Astrocyte of the cerebellum (primary cell): ENCODE data around the gene RPLP1.

Experiments
- DNase-seq: peaks from one replicate; pipeline ENCODE4 v3.0.0-alpha.2; 2011; ENCODE audit warnings: low read depth
- H3K4me3 ChIP-seq: 2 replicates; pipeline ENCODE4 v1.5.1; 2011; ENCODE audit warnings: mild to moderate bottlenecking, low read depth, low read length, moderate library complexity
- in situ Hi-C: cut with HindIII; loops from 2 replicates; pipeline ENCODE4 v1.10.0; 2017; ENCODE audit warnings: low sequenced_read_pairs
- TF ChIP-seq, protein P1 (sequence below): IDR thresholded peaks from 2 replicates; pipeline ENCODE4 v1.5.1; 2012; ENCODE audit warnings: low read length, low read depth, moderate library complexity, mild to moderate bottlenecking; ENCODE audit errors: missing control alignments

Gene RPLP1

DNA sequence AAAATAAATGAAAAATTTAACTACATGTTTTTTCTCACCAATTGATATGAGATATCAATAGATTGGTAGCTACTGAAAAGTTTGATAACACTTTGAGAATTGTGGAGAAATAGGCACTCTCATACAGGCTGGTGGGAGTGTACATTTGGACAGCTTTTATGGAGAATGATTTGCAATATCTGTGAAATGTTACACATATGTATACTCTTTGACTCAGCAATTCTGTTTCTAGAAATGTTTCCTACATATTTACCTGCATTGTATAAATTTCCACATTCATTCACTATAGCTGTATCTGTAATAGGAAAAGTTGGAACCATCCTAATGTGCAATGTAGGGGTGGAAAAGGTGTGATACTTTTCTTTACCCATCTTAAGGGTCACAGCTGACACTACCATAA is 40.3 kb upstream of the RPLP1 start:
- TF ChIP-seq, protein P1, sequence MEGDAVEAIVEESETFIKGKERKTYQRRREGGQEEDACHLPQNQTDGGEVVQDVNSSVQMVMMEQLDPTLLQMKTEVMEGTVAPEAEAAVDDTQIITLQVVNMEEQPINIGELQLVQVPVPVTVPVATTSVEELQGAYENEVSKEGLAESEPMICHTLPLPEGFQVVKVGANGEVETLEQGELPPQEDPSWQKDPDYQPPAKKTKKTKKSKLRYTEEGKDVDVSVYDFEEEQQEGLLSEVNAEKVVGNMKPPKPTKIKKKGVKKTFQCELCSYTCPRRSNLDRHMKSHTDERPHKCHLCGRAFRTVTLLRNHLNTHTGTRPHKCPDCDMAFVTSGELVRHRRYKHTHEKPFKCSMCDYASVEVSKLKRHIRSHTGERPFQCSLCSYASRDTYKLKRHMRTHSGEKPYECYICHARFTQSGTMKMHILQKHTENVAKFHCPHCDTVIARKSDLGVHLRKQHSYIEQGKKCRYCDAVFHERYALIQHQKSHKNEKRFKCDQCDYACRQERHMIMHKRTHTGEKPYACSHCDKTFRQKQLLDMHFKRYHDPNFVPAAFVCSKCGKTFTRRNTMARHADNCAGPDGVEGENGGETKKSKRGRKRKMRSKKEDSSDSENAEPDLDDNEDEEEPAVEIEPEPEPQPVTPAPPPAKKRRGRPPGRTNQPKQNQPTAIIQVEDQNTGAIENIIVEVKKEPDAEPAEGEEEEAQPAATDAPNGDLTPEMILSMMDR = no peak
- in situ Hi-C loops = no loop called here
- H3K4me3 ChIP-seq = no peak overlapping the region
- no peak for DNase-seq

DNA sequence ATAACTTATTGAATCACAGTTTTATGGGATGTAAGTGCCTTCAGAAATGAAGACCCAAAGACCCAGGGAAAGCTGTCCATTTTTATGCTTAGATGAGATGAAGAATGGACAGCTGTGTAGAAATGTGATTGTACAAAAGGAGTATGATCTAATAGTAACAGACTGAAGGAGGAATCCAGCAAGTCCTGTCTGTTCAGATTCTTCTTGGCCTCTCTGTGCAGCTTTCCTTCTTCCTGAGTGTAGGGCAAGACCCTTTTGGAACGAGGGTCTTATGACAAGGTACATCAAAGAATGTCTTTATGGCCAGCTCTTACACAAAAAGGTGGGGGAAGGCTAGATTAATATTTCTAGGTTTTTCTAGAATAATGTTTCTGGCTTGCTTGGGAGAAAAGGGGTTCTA is 39.9 kb upstream of the RPLP1 start:
- no peak for DNase-seq
- H3K4me3 ChIP-seq = no peak overlapping the region
- TF ChIP-seq, protein P1 = no peak
- in situ Hi-C loops = no loop called here

DNA sequence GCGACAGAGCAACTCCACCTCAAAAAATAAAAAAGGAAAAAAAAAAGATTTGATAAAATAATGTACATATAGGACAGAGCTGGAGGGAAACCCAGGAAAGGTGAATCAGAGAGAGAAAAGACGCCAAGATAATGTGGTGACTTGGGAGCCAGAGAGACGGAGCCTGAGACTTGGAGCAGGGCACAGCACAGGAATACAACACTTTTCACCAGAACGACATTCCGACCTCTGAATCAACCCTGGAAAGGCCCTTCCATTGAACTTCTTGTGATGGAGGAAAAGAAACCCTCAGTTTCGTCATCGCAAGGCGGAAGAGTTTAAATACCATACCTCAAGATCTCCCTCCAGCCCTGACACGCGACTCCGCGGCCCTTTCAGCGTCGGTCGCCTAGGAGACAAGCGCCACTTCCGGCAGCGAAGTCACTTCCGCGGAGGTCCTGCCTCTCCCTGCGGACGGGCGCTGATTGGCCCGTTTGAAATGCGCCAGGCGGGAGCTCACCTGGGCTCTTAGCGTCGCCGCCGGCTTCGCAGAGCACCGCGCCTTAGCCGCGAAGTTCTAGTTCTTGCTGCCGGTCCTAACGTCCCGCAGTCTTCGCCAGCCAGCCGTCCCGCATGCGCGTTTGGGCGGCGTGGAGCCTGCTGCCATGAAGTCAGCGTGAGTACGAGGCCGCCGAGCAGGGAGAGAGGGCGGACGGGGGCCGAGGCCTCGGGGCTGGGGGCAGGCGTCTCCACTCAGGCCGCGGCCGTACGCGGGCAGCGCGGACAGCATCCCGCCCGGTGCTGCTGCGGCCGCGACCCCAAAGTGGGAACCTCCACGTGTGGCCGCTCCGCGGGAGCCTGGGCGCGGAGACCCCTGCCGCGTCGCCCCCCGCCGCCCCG is 38.6 kb upstream of the RPLP1 start, which contains the start of gene KIF23:
Gene KIF23 (plus strand): TSS at position 528 of the 879 bp plus-strand sequence. CDS start 117 bp downstream, at position 645.
- TF ChIP-seq, protein P1 = no peak
- DNase-seq = peak; percentile 75
- H3K4me3 ChIP-seq = peak within 1 kb of the TSS; percentile 87
- in situ Hi-C loops = no loop called here

DNA sequence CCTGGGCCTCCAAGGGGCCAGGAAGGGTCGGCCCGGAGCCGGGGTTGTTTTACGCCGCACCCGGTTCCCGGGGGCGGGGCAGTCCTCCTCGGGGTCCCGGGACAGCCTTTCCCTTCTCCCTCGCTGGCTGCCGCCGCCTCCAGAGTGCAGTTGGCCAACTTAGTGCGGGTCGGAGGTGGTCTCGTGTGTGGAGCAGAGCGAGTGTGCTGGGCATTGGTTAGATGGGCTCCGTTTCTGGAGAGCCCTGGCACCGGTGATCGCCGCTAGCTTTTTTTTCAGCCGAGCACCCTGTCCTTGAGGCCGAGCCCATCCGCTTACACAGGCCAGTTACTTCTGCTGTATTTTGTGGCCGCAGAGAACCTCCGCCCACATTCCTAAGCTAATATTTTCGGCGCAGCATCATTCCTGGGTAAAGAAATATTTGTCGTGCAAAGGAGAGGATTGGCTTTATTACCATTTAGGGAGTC is 37.9 kb upstream of the RPLP1 start:
- TF ChIP-seq, protein P1 = no peak
- in situ Hi-C loops = no loop called here
- peak overlapping the region; percentile 87 for H3K4me3 ChIP-seq
- peak; percentile 86 for DNase-seq

DNA sequence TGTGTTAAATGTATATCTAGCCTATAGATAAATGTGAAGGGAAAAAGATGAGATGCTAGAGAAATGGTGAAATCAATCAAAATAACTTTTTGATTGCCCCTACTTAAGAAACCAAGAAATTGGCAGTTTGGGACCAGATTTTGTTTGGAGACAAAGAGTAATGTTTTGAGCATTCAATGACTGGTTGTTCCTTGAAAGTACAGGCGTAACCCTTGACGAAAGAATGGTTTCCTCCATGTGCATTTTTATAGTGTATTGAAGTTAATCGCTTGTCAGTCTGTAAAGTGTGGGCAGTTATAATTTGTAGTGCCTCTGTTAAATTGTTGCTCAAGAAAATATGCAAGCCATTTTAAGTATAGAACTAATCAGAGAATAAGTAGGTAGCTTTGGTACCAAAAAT is 37.2 kb upstream of the RPLP1 start:
- in situ Hi-C loops = no loop called here
- DNase-seq = no peak
- TF ChIP-seq, protein P1 = no peak
- H3K4me3 ChIP-seq = peak overlapping the region; percentile 87

DNA sequence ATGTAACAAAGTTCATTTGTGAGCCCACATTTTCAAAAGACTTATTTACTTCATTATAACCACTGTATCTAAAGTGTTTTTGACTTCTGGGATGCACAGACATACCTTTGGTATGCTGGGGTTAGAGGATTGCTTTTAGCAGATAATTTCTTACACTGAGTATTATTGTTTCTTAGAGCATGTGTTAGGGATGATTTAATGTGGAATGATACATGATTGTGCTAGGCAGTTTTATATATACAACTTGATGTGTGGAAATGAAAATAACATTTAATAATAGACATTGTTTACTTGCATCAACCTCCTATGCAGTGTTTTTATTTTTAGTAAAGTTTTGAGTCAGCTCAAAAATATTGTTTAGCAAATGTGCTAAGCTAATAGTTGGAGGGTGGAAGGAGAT is 35.0 kb upstream of the RPLP1 start:
- in situ Hi-C loops = no loop called here
- DNase-seq = no peak
- TF ChIP-seq, protein P1 = no peak
- H3K4me3 ChIP-seq = no peak overlapping the region
